HCT116 (cell line): Measurements from ENCODE around the gene ADGRG1. TPM values are rescaled to one million over a fixed set of nuclear protein-coding genes. Genes with fewer than 3 reads are reported as not detected.

Experiments
- ATAC-seq: fragments of 200-7000 bp; cut with Tn5 transposase; 2 replicates; pipeline ENCODE4 v1.9.1; 2020; ENCODE audit warnings: mild to moderate bottlenecking, moderate library complexity
- BruUV-seq: library from RNA; stranded (reverse); fragments of 400-500 nt; replicated peaks from 2 replicates; lab custom pipeline; 2021; lab: Mats Ljungman, UMichigan
- CTCF ChIA-PET: fragments of 300-600 bp; sonication (Branson Sonifier 250); formaldehyde crosslinking; loops from one replicate; lab custom pipeline; 2021; ENCODE audit warnings: antibody characterized with exemption; lab: Charles Lee
- POLR2A ChIA-PET: fragments of 300-600, 350-600 bp; sonication (Branson Sonifier 250); formaldehyde crosslinking; loops from one replicate; lab custom pipeline; 2021; ENCODE audit warnings: antibody characterized with exemption; lab: Charles Lee
- RAD21 ChIA-PET, 2 experiments: fragments of 300-600 bp; sonication (Branson Sonifier 250); formaldehyde crosslinking; loops; one replicate each; lab custom pipeline; 2023; ENCODE audit warnings: low total read pairs in 2 of 2; ENCODE audit not compliant: uncharacterized antibody in 2 of 2, unreplicated experiment in 2 of 2, low non-redundant PET in 1 of 2; lab: Charles Lee
- DNase-seq: peaks from one replicate; pipeline ENCODE4 v3.0.0-alpha.2; 2010; ENCODE audit warnings: low read depth, low spot score
- H2AFZ ChIP-seq: fragments of 200-600 bp; shearing (Covaris generic), sonication (generic); 2 replicates; pipeline ENCODE4 v1.6.1; 2017; ENCODE audit warnings: low read depth, mixed run types, mixed read lengths, antibody characterized with exemption, low read length; ENCODE audit not compliant: poor library complexity, severe bottlenecking
- H3K27ac ChIP-seq: 2 replicates; pipeline ENCODE4 v1.5.1; 2012; ENCODE audit warnings: low read depth, low read length
- H3K27me3 ChIP-seq: fragments of 200-600 bp; sonication (generic); 2 replicates; pipeline ENCODE4 v1.6.1; 2016; ENCODE audit warnings: mixed run types, low read length, mixed read lengths; ENCODE audit not compliant: insufficient read depth
- H3K36me3 ChIP-seq, 2 experiments: fragments of 200-500 bp in 1 of 2; fragments of 200-600 bp in 1 of 2; sonication (Bioruptor generic) in 1 of 2; sonication (generic) in 1 of 2; 2 replicates each; pipeline versions ENCODE4 v1.5.1 to v1.6.1; 2014 to 2016; ENCODE audit warnings: low read length in 2 of 2, inconsistent platforms in 1 of 2, mixed read lengths in 1 of 2, mixed run types in 1 of 2; ENCODE audit not compliant: insufficient read depth in 2 of 2, control insufficient read depth in 1 of 2
- H3K4me1 ChIP-seq, 2 experiments: fragments of 200-600 bp in 1 of 2; sonication (generic) in 1 of 2; 2 replicates each; pipeline versions ENCODE4 v1.5.1 to v1.6.1; 2012 to 2017; ENCODE audit warnings: low read length in 2 of 2, inconsistent platforms in 1 of 2, mild to moderate bottlenecking in 1 of 2, mixed read lengths in 1 of 2, mixed run types in 1 of 2, moderate library complexity in 1 of 2; ENCODE audit not compliant: insufficient read depth in 2 of 2, control insufficient read depth in 1 of 2
- H3K4me2 ChIP-seq: fragments of 200-600 bp; sonication (generic); 2 replicates; pipeline ENCODE4 v1.6.1; 2017; ENCODE audit warnings: mixed run types, low read length, mixed read lengths
- H3K4me3 ChIP-seq, 2 experiments: fragments of 200-600 bp in 1 of 2; sonication (generic) in 1 of 2; replicated peaks in 1 of 2; 2 replicates each; pipeline ENCODE4 v1.5.1; 2011 to 2016; ENCODE audit warnings: low read length in 2 of 2, control low read depth in 1 of 2, low read depth in 1 of 2, mild to moderate bottlenecking in 1 of 2, mixed read lengths in 1 of 2, mixed run types in 1 of 2
- H3K79me2 ChIP-seq: fragments of 200-600 bp; sonication (generic); 2 replicates; pipeline ENCODE4 v1.6.1; 2017; ENCODE audit warnings: mild to moderate bottlenecking, mixed run types, low read length, moderate library complexity, mixed read lengths; ENCODE audit not compliant: insufficient read depth
- H3K9ac ChIP-seq: fragments of 200-600 bp; sonication (generic); 2 replicates; pipeline ENCODE4 v1.6.1; 2016; ENCODE audit warnings: low read length, mixed read lengths
- H3K9me2 ChIP-seq: fragments of 200-600 bp; sonication (generic), shearing (Covaris generic); 2 replicates; pipeline ENCODE4 v1.6.1; 2017; ENCODE audit warnings: mixed run types, mild to moderate bottlenecking, moderate library complexity; ENCODE audit not compliant: insufficient read depth
- H3K9me3 ChIP-seq, 2 experiments: fragments of 200-500 bp in 1 of 2; fragments of 200-600 bp in 1 of 2; sonication (Bioruptor generic) in 1 of 2; sonication (generic) in 1 of 2; 2 replicates each; pipeline ENCODE4 v1.6.1; 2014 to 2017; ENCODE audit warnings: low read length in 2 of 2, mixed read lengths in 2 of 2, inconsistent platforms in 1 of 2, low read depth in 1 of 2, mild to moderate bottlenecking in 1 of 2, mixed run types in 1 of 2, moderate library complexity in 1 of 2; ENCODE audit not compliant: control insufficient read depth in 1 of 2, insufficient read depth in 1 of 2
- H4K20me1 ChIP-seq: fragments of 200-600 bp; sonication (generic), shearing (Covaris generic); 2 replicates; pipeline ENCODE4 v1.6.1; 2017; ENCODE audit warnings: mixed run types, mild to moderate bottlenecking, moderate library complexity; ENCODE audit not compliant: insufficient read depth
- CEBPB ChIP-seq: IDR thresholded peaks from 2 replicates; pipeline ENCODE4 v1.6.1; 2012; ENCODE audit warnings: low read depth
- EZH2 ChIP-seq: fragments of 200-600 bp; sonication (generic); IDR thresholded peaks from 2 replicates; pipeline ENCODE4 v1.6.1; 2017; ENCODE audit warnings: antibody characterized with exemption, mixed run types
- EZH2phosphoT487 ChIP-seq: fragments of 200-600 bp; IDR thresholded peaks from 2 replicates; pipeline ENCODE4 v1.6.1; 2018; ENCODE audit warnings: antibody characterized with exemption, borderline replicate concordance
- SIN3A ChIP-seq: IDR thresholded peaks from 2 replicates; pipeline ENCODE4 v1.6.1; 2012; ENCODE audit warnings: low read depth
- ZNF274 ChIP-seq: fragments of 200-500 bp; sonication (Bioruptor generic); IDR thresholded peaks from 2 replicates; pipeline ENCODE4 v1.6.1; 2014; ENCODE audit warnings: mild to moderate bottlenecking, low read depth, low read length, inconsistent platforms
- intact Hi-C: fragments of 100-400 bp; cut with micrococcal nuclease; formaldehyde crosslinking; loops from 2 replicates; pipeline ENCODE4 v1.10.0; 2022
- total RNA-seq: library from RNA; stranded (reverse); gene quantifications from one replicate; pipeline ENCODE4 v1.2.1, GENCODE V29; 2021; ENCODE audit not compliant: unreplicated experiment
- TF ChIP-seq, protein P1 (sequence below): IDR thresholded peaks from 2 replicates; pipeline ENCODE4 v1.6.1; 2012; ENCODE audit warnings: low read depth
- TF ChIP-seq, protein P2 (sequence below): IDR thresholded peaks from 2 replicates; pipeline ENCODE4 v1.6.1; 2011; ENCODE audit warnings: mild to moderate bottlenecking, low read length, moderate library complexity; ENCODE audit not compliant: insufficient replicate concordance; ENCODE audit errors: extremely low read depth

ADGRG1 gene
- total RNA-seq, 1 experiment from 2014 or later = 36.4 TPM

DNA sequence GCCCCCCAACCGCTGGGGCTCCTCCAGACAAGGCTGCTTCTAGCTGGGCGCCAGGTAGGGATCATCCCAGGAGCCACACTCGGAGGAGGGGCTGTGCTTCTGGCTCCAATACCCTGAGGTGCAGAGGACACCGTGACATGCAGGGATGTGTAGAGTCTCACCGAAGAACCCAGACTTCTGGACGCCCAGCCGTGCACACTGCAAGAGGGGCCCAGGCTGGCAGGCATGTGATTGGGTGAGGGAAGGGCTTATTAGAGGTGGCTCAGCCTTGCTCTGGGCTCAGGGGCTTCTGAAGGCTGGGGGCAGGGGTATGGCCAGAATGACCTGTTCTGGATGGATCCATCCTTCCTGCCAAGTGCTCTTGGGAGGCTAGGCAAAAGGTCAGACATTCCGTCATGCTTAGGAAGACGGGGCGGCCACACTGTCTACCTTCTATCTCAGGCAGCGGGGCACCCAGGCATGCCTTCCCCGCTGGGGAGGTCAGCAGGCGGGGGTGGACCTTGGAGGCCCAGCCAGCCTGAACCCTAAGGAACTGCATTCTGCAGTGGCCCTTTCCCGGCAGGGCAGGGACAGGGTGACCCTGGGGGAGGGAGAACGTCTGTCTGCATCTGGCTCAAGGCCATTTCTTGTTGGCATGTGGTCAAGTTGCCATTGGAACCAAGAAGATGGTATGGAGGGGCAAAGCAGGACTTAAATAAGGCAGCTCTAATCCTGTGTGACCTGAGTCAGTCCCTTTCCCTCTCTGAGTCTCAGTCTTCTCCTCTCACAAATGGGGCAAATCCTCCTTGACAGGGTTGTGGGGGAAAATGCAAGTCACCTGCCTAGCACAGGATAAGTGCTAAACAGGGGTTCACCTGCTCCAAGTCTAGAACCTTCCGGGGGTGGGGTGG, 5.8 kb upstream of the ADGRG1 start:
- Histone ChIP-seq H2AFZ (no peak overlapping the region), H4K20me1 (no peaks in the 10 kb centered on the region), H3K4me1 (peaks cover 60 to 66% of the 10 kb centered on the region in 2 experiments), H3K9me2 (no peaks in the 10 kb centered on the region), H3K9me3 (no peaks in the 10 kb centered on the region), H3K27ac (peak overlapping the region; percentile 44), H3K4me3 (no peak overlapping the region), H3K36me3 (no peaks in the 10 kb centered on the region), H3K27me3 (no peaks in the 10 kb centered on the region), H3K9ac (peak overlapping the region; percentile 9; the same call in 1 of the 2 replicates), H3K79me2 (no peaks in the 10 kb centered on the region), H3K4me2 (peak overlapping the region; percentile 99)
- ChIA-PET RAD21 (no interaction called here), POLR2A (interaction anchor here (0.6 to 1.0 kb wide), 4 partner anchors 11 to 37 kb away, joined by 3 to 4 read pairs (median 4); no protein-coding TSS in a partner anchor), CTCF (interaction anchor here (0.6 to 1.5 kb wide), 7 partner anchors 11 to 46 kb away, joined by 3 to 4 read pairs (median 3); no protein-coding TSS in a partner anchor)
- TF ChIP-seq, protein P1, sequence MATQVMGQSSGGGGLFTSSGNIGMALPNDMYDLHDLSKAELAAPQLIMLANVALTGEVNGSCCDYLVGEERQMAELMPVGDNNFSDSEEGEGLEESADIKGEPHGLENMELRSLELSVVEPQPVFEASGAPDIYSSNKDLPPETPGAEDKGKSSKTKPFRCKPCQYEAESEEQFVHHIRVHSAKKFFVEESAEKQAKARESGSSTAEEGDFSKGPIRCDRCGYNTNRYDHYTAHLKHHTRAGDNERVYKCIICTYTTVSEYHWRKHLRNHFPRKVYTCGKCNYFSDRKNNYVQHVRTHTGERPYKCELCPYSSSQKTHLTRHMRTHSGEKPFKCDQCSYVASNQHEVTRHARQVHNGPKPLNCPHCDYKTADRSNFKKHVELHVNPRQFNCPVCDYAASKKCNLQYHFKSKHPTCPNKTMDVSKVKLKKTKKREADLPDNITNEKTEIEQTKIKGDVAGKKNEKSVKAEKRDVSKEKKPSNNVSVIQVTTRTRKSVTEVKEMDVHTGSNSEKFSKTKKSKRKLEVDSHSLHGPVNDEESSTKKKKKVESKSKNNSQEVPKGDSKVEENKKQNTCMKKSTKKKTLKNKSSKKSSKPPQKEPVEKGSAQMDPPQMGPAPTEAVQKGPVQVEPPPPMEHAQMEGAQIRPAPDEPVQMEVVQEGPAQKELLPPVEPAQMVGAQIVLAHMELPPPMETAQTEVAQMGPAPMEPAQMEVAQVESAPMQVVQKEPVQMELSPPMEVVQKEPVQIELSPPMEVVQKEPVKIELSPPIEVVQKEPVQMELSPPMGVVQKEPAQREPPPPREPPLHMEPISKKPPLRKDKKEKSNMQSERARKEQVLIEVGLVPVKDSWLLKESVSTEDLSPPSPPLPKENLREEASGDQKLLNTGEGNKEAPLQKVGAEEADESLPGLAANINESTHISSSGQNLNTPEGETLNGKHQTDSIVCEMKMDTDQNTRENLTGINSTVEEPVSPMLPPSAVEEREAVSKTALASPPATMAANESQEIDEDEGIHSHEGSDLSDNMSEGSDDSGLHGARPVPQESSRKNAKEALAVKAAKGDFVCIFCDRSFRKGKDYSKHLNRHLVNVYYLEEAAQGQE = no peak
- TF ChIP-seq EZH2phosphoT487 (no peak), CEBPB (no peak), ZNF274 (no peak), EZH2 (no peak), SIN3A (no peak)
- TF ChIP-seq, protein P2, sequence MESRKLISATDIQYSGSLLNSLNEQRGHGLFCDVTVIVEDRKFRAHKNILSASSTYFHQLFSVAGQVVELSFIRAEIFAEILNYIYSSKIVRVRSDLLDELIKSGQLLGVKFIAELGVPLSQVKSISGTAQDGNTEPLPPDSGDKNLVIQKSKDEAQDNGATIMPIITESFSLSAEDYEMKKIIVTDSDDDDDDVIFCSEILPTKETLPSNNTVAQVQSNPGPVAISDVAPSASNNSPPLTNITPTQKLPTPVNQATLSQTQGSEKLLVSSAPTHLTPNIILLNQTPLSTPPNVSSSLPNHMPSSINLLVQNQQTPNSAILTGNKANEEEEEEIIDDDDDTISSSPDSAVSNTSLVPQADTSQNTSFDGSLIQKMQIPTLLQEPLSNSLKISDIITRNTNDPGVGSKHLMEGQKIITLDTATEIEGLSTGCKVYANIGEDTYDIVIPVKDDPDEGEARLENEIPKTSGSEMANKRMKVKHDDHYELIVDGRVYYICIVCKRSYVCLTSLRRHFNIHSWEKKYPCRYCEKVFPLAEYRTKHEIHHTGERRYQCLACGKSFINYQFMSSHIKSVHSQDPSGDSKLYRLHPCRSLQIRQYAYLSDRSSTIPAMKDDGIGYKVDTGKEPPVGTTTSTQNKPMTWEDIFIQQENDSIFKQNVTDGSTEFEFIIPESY = no peak
- intact Hi-C loops = no loop called here
- ATAC-seq (no peak), DNase-seq (no peak)
- BruUV-seq = no TSS peak
